Inflammatory macrophage (primary cell): ENCODE results near the gene CTRB1.
"Not testable (repeated sequence)": the region's sequence is repeated elsewhere in the genome, so short reads cannot be mapped to it uniquely, and the experiment has no call there.

Experiments
- DNase-seq, 2 donors: peaks; one replicate each; pipeline ENCODE4 v3.0.0-alpha.2; 2020 to 2022

Gene CTRB1

DNA sequence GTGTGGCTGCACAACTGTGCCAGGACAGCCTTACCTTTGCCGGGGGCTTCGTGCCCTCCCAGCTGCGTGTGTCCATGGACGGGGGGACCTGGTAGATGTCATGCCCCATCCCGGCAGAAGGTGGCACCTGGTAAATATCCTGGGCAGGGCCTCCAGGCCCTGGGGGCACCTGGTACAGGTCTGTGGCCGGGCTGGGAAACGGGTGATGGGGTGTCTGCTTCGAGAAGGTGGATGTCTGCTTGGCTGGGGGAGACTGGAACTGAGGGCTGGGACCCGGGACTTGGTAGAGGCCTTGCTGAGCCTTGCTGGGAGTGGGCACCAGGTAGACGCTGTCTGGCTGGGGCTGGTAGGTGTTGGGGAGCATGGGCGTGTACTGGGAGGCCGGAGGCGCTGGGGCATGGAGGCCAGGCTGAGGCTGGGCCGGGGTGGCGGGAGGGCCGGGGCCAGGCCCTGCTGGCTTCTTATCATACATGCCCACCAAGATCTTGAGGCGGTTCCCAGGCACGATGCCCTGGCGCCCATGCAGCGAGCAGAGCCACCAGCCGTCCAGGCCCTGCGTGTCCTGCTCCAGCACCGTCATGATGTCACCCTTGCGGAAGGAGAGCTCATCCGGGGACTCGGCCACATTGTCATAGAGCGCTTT is 23.8 kb downstream of the CTRB1 start:
- DNase-seq, result not testable (repeated sequence)

DNA sequence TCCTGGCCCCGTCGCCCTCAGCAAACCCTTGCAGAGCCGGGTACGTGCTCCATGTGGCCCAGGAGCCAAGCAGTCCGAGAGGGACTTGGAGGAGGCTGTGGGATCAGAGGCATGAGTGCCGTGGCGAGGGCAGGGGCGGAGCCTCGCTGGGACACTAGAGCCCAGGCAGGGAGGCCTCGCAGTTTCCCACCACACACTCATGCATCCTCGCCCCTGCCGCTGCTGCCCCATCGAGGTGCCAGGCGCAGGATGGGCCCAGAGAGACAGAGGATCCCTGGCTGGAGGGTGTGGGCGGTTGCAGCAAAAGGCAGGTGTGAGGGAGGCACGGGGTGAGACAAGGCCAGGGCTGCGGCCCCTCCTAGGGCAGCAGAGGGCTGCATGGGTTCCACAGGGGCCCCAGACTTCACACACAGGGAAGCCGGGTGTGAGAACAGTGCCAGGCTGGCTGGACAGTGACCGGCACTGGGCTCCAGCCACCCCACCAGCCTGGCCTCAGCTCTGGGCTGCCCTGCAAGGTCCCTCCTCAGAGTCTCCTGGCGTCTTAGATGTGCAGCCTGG is 25.0 kb downstream of the CTRB1 start:
- no peak for DNase-seq

DNA sequence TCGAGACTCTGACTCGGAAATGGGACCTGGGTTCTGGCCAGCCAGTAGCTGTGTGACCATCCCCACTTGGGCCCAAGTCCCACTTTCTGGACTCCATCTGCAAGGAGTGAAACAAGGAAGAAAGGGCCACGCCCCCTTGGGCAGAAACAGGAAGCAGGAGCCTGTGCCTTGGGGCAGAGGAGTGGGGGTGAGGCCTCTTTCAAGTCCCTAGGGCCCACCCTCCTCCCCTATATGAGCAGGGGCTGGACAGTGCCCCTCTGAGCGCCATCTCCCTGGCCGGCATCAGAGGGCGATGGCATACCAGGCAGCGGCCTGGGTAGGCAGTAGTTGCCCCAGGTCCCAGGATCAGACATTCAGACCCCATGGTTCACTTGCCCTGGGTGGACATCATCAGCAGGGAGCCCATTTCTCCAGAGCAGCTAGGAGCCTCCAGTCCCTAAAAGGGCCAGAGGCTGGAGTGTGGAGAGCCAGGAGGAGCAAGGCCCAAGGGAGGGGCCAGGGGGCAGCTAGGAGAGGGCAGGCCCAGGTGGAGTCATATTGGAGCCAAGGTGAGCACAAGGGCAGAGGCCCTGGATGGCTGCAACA is 25.5 kb downstream of the CTRB1 start:
- DNase-seq, result peak; percentile 21 to 22

DNA sequence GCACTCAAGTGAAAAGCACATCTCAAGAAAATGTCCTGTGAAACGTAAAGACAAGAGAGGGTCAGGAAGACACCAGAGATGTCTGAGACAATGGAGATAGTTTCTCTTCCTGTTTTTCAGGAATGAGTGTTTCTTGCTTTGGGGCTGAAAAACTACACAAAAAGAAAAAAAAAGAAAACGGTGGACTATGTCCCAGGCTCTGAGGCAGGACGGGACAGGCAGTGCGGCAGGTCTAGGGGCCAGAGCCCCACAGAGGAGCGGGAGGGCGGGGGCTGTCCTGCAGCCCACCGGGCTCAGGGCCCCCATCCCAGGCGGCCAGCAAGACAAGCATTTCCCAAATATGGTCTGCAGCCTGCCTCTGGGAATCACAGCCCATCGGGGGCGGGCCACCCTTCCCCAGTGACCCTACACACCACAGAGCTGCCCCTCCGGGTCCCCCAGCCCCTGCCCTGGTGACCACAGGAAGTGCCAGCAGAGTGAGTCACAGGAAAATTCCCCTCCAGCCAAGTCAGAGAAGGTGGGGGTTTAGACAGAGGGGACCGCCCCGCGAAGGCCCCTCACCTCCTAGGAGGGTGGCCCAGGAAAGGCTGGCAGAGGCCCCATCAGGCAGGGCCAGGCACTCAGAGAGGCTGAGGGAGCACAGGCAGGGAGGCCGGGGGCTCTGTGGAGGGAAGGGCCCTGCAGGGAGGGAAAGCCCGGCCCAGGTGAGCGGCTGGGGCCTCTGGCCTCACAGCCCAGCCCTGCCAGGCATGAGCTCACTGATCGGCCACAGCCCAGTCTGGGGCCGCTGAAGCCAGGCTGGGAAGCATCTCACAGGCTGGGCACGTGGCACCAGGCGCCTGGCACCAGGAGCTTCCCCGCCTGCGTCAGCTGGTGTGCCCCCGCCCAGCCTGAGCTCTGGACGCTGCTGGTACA is 26.3 kb downstream of the CTRB1 start:
- DNase-seq, result no peak

DNA sequence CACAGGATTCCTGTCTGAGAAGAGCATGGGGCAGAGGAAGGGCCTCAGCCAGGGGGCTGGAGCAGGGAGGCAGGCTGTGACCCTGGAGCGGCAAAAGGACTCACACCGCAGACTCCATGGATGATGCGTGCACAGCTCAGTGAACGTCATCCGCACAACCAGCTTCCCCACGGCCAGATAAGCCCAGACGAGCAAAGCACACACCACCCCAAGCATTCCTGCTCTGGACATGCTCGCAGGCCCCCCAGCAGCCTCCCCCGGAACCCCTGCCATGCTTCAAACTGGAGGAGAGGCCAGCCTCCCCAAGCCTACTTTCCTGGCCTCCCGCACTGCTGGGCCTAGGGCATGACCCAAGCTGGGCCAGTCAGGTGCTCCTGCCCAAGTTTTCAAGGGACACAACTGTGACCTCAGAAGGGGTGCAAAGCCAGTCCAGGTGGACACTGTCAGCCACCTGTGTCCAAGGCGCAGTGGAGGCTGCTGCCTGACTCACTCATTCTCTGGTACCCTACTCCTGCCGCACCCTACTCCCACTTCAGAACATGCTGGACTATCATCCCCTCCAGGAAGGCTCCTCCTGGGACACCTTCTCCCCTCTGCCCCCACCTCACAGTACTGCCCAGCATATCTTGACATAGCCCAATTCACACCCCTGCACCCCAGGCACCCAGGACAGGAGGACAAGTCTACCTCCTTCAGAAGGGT is 27.9 kb downstream of the CTRB1 start:
- DNase-seq, result no peak

DNA sequence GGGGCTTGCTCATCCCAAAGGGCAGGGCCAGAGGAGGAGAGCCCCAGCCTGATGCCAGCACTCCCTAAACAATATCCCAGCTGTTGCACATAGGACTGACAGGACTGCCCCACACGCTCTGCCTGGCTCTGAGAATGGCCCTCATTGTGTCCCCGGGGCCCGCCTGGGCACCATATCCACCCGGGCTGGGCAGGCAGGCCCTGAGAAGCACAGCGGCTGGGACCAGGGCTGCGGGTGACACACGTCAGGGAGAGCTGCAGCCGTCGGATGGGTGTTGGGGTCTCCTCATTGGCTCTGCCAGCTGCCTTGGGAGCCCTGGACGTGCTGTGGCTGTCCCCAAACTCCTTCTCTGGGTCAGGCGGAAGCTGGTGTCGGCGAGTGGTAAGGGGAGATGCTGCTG is 28.5 kb downstream of the CTRB1 start:
- DNase-seq, result no peak

DNA sequence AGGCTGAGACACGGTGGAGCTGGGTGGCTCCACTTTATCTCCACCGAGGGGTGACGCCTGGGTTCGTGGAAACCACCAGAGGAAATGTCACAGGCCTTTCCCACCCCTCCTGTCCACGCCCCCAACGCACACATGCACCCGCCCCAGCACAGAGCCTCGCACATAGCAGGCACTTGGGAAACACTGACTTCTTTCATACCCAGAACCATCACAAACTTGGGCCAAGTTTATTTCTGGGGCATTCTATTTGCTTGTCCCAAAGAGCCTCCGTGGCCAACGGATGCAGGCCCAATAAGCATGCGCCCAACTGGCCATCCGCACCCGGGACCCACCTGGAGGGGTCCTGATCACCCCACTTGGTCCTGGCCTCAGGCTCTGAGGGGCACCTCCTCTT is 29.4 kb downstream of the CTRB1 start:
- DNase-seq, result no peak

DNA sequence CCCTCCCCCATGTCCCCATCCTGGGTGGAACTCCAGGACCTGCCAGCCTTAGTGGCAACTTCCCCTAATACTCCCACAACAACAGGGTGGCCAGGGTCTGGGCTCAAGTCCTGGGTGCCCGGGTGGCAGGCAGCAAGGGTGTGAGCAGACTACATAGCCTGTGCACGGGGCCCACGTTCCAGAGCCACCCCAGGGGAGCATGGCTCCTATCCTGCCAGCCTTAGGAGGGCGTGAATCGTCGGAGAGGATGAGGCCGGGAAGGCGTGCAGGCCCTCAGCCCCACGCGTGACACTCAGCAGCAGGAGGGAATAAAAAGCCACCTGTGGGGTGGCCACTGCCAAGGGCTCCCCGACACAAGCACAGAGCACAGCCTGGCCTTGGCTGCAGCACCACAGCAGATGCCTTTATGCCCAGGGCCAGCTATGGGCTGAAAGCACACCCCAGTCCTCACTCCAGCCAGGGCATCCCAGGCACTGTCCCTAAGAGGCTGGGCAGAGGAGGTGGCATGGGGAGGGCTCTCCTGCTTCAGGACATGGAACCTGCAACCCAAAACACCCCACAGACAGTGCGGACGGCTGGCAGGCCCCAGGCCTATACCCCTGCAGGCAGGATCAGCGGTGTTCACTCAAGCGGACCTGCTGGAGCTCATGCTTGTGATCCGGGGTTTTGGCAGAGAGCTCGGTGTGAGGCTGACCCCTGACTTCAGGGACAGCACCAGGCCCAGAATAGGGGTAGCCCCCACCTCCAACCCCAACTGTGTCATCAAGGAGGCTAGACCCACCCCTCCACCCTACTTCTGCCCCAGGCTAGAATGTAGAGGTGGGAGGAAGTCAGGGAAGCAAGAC is 30.0 kb downstream of the CTRB1 start:
- no peak for DNase-seq

DNA sequence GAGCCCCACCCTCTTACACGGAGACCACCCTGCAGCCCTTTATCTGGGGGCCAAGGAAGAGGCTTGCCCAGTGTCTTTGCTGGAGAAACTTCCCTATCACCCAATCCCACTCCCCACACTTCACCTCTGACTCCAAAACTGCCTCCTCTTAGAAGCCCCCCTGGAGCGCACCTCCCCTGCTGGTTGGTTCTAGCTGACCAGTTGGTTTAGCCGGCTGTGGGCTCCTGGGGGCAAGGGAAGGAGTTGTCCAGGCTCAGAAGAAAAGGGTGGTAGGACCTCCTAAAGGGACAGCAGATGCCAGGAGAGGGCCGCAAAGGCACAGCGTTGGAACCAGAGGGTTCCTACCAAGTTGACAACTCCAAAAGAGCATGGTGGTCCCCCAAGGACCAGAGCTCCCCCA is 30.7 kb downstream of the CTRB1 start:
- no peak for DNase-seq

DNA sequence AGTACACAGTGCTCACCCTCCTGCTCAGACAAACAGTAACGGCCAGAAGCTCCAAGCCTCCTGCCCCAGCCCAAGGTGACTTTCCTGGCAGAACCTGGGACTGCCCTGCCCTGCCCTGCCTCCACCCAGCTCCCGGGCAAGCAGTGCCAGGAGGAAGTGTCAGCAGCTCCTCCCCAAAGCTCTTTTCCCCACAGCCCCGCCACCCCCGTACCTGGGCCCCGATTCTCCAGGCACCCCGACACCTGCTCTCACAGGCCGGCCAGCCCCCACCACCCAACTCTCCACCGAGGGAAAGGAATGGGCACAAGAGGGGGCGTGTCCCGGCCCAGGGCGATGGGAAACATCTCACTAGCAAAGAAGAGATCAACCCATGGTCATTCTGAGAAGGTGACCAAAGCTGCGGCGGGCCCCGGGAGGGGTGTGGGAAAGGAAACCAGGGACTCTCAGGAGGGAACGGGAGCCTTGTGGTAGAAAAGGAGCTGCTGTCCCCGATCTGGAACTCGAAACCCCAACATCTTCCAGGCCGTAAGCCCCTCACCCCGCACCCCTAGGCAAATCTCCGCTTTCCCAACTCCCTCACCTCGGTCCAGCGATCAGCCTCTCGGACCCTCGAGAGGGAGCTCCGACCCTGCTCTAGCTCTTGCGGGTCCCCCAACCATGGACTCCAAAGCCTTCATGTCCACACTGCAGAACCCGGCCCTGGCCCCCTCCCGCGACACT is 31.5 kb downstream of the CTRB1 start:
- no peak for DNase-seq

DNA sequence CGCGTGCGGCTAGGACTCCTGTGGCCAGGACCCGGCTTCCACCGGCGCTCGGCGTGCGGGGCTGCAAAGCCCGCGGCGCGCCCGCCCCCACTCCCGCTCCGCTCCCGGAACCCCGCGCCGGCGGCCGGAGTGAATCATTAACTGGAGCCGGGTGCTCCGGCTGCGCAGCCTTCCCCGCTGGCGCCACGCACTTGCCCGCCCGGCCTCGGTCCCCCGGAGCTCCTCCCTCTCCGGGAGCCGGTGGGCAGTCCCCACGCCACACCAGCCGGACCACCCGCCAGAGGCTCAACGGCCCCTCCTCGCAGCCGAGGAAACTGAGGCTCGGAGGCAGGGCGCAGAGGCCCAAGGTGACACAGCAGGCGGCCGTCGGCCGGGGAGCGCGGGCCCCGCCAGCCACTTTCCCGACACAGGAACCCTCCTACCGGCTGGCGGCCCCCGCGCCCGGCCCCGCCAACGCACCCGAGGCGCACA is 32.1 kb downstream of the CTRB1 start:
- DNase-seq, result no peak

DNA sequence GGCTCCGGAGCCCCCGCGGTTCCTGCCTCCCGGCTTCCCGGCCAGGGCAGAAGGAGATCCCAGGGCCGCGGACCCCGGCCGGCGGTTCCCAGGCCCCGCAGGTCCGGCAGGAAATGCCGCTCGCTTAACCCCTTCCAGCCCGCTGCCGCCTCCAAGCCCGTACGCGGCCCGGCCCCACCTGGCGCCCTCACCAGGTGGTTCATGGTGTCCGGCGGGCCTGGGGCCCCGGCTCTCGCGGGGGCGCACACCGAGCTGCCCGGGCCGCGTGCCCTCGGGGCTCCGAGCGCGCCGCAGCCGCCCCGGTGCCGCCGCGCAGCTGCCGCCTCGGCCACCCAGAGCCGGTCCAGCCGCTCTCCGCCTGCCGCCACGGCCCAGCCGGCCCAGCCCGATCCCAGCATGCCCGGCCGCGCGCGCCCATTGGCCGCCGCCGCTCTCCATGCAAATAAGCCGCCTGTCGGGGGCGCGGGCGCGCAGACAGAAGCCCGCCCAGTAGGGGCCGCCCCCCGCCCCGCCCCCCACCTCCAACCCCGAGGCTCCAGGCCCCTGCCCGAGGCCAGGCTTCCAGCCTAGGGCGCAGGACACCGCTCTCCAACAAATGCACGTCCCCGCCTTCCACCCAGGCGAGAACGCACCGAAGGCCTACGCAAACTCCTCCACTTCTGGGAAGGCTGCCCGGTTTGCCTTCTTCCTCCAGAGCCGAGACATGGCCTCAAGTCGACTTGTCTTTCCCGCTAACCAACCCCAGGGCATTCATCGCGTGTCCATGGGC is 32.7 kb downstream of the CTRB1 start, which contains the start of gene BCAR1:
BCAR1 (minus strand) TSS at position 345 of the 769 bp plus-strand sequence; CDS start at position 203, 142 bp downstream.
- DNase-seq, result peak; percentile 33 to 80

DNA sequence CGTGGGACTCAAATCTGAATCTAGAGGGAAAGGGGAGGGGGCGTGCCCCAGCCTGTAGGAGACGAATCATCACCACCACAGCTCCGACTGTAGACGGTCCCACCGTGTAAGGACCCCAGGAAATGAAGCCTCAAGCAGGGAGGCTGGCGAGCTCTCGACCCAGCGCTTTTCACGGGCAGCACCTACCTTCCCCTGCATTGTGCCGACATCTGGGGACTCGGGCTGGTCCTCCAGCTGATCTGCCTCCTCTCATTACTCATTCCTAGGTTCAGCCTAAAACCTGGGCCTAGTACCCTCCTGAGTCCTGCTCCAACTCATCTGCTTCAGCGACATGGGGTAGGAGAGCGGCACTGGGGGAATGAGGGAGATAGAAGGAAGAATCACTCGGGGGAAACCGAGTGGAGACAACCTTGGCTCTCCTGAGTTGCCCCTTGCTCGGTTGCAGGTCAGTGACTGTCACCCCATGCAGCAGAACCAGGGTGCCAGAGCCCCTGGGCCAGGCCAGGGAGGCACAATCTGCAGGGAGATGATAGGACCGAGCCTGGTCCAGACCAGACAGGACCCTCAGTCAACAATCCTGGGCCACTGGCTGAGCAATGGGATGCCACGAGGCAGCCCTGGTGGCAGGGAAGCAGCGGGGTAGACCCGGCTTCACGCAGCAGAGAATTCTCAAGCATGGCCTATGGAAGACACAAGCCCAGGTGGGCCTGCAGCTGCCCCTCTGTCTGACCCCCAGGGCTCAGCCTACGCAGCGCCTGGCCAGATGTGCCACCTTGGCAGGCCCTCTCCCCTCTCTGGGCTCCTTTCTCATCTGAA is 33.5 kb downstream of the CTRB1 start:
- no peak for DNase-seq

DNA sequence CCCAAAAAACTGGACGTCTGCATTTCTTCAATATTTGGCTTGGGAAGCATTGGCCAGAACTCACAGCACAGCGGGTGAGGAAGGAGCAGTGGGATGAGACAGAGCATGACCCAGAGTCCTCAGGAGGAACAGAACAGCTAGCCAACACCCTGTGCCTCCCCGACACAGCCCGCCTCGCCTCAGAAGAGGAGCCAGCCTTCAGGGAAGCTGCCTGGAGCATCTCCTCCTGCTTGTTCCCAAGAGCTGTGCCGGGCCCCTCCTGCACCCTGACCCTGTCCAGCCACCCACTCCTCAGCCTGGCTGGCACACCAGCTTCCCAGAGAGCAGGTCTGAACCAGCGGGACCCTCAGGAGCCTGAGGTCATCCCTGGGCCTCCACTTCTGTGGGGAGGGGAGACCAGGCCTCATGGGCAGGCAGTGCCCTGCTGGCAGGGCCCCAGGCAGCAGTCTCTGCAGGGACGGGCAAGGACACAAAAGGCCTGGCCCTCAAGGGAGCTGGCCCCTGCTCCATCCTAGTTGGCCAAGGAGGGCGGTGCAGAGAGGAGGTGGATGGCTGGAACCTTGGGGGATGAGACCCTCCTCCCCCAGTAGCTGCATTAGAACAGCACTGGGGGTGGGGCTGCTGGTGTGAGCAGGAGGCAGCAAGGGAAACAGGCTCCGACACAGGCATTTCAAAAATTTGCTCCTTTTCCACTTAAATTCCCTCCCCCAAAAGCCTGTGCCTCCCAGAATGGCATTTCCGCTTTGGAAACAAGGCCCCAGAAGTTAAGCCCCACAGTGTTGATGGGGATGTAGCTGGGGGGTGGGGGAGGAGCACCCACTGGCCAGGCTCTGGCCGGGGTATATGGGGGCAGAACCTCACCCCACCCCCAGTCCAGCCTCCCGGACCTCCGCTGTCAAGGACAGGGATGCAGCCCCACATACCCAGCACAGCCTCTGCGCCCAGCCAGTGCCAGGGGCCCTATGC is 34.4 kb downstream of the CTRB1 start:
- DNase-seq, result no peak

DNA sequence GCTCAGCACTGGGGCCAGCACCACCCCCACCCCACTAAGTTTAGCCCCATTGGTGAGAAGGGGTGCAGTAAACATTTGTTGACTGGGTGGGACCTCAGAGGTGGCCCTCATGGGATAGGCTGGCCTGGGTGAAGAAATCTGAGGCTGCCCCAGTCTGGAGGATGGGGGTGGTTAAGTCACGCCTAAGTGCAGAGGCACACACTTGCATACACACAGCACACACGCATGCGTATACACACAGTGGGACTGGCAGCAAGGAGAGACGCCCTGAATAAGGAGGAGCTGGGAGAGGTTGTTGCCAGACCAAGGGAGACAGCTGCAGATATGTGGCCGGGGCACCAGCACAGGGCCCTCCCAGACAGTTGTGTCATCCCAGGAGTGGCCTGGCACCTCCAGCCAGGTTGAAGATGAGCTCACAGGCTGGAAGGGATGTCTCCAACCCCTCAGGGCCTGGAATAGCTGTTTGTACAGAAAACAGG is 35.6 kb downstream of the CTRB1 start:
- no peak for DNase-seq

DNA sequence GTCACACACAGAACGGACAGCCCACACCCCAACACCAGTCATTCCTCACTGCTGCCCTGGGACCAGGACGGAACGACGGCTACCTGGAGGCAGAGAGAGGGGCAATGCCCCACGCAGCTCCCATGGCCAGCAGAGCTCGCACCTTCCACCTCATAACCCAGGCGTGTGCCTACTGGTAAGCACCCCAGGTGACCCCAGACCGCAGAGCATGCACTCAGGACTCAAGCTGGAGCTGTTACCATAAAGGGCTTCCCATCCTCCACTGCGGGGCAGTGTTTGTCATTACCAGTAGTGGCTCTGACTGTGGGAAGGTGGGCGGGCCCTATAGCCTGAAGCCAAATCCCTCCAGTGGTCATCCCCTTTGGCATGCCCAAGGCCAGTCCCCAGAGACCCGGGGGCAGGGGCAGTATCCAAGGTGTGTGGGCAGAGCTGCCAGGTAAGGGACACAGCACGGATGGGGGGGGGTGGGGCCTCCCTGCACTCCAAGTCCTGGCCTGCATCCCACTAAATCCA is 37.3 kb downstream of the CTRB1 start:
- no peak for DNase-seq

DNA sequence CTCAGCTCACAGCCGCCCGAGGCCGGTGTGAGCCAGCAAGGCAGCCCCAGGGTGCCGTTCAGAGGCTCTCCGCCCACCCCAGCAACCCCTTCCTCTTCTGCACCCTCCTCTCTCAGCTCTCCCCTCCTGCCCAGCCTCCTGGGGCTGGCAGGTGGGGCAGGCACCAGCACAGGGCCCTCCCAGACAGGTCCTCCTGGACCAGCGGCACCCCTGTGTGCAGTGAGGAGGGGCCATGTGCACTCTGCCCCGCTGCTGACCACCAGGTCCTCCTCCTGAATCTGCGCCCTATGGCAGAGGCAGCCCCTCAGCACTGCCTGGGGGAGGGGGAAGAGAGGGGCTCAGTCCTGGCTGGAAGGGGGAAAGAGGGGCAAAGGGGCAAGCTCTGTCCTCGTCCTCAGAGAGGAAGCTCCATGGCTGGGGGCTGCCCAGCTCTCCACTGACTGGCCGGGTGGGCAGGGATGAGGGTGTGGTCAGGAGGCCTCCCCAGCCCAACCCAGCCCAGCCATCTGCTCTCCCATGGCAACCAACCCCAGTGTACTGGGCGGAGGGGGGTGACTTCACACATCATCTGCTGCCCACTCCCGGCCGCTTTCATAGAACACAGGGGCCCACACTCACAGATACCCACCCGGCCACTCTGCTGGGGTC is 38.0 kb downstream of the CTRB1 start:
- DNase-seq, result no peak
